ENCODE data around the gene POLR3E. TPM values are rescaled to one million over a fixed set of nuclear protein-coding genes. Genes with fewer than 3 reads are reported as not detected.

The POLR3E gene
- total RNA-seq, 1 donor from 2014 or later = 91.3 TPM

- H3K9ac ChIP-seq = no peak overlapping the region
- TF ChIP-seq EZH2 (IDR thresholded peaks at IDR 0.05) (no peak), EZH2phosphoT487 (IDR thresholded peaks at IDR 0.05) (no peak), CTCF (IDR thresholded peaks at IDR 0.05) (no peak)
- Mint-ChIP-seq H3K27ac (no peak overlapping the region), H3K9me3 (no peaks in the 10 kb centered on the region), H3K36me3 (no peaks in the 10 kb centered on the region), H3K4me3 (no peak overlapping the region), H3K4me1 (no peaks in the 10 kb centered on the region), H3K27me3 (ENCODE audit: insufficient read depth, low read depth) (no peaks in the 10 kb centered on the region)
- H4K20me1 ChIP-seq (ENCODE audit: low read depth) = no peaks in the 10 kb centered on the region
- H3K36me3 ChIP-seq = no peaks in the 10 kb centered on the region
- no peaks in the 10 kb centered on the region for H3K4me1 ChIP-seq
- no peak overlapping the region for H3K4me3 ChIP-seq
- DNase-seq (ENCODE audit: low spot score) = no peak
- no peaks in the 10 kb centered on the region for H3K9me3 ChIP-seq (ENCODE audit: low read depth)
- H3K27me3 ChIP-seq = no peaks in the 10 kb centered on the region
- no peak overlapping the region for H3K27ac ChIP-seq
- no peaks in the 10 kb centered on the region for H3K79me2 ChIP-seq (ENCODE audit: low read depth)
- no peak overlapping the region for H3K4me2 ChIP-seq
- no peak overlapping the region for H2AFZ ChIP-seq (replicated peaks)
- no peaks in the 10 kb centered on the region for H3F3A ChIP-seq (ENCODE audit: low read depth)
These were observed 24.1 kb upstream of the POLR3E start for GRCh38 chr16:22272870-22273650.

GRCh38 chr16:22274916-22275315 lies 22.3 kb upstream of the POLR3E start:
- DNase-seq (ENCODE audit: low spot score) = no peak
- no peak overlapping the region for H3K4me3 ChIP-seq
- H3K9me3 ChIP-seq (ENCODE audit: low read depth) = no peaks in the 10 kb centered on the region
- H2AFZ ChIP-seq (replicated peaks) = no peak overlapping the region
- no peak for TF ChIP-seq EZH2 (IDR thresholded peaks at IDR 0.05)
- TF ChIP-seq CTCF (IDR thresholded peaks at IDR 0.05) = no peak
- no peak for TF ChIP-seq EZH2phosphoT487 (IDR thresholded peaks at IDR 0.05)
- no peaks in the 10 kb centered on the region for H3K79me2 ChIP-seq (ENCODE audit: low read depth)
- H3K36me3 ChIP-seq = no peaks in the 10 kb centered on the region
- H3K9me3 Mint-ChIP-seq = no peaks in the 10 kb centered on the region
- no peaks in the 10 kb centered on the region for H3K4me1 ChIP-seq
- H3K27ac Mint-ChIP-seq = no peak overlapping the region
- no peak overlapping the region for H3K4me2 ChIP-seq
- H3K36me3 Mint-ChIP-seq = peaks cover 1% of the 10 kb centered on the region
- H3F3A ChIP-seq (ENCODE audit: low read depth) = no peaks in the 10 kb centered on the region
- no peaks in the 10 kb centered on the region for H3K27me3 Mint-ChIP-seq (ENCODE audit: insufficient read depth, low read depth)
- no peak overlapping the region for H3K9ac ChIP-seq
- H3K4me3 Mint-ChIP-seq = no peak overlapping the region
- no peaks in the 10 kb centered on the region for H4K20me1 ChIP-seq (ENCODE audit: low read depth)
- no peaks in the 10 kb centered on the region for H3K4me1 Mint-ChIP-seq
- H3K27ac ChIP-seq = no peak overlapping the region
- H3K27me3 ChIP-seq = no peaks in the 10 kb centered on the region

GRCh38 chr16:22278441-22279230 lies 18.6 kb upstream of the POLR3E start:
- H3K9me3 Mint-ChIP-seq = no peaks in the 10 kb centered on the region
- DNase-seq (ENCODE audit: low spot score) = peak; percentile 17

More at GRCh38 chr16:22278441-22279230, 18.6 kb upstream of the POLR3E start:
- Histone ChIP-seq H4K20me1 (ENCODE audit: low read depth) (no peaks in the 10 kb centered on the region), H3K79me2 (ENCODE audit: low read depth) (no peaks in the 10 kb centered on the region), H3K4me3 (no peak overlapping the region), H2AFZ (replicated peaks) (no peak overlapping the region), H3K4me1 (no peaks in the 10 kb centered on the region), H3K27me3 (no peaks in the 10 kb centered on the region), H3K9me3 (ENCODE audit: low read depth) (no peaks in the 10 kb centered on the region), H3K36me3 (no peaks in the 10 kb centered on the region), H3K4me2 (no peak overlapping the region), H3K27ac (no peak overlapping the region), H3K9ac (no peak overlapping the region), H3F3A (ENCODE audit: low read depth) (no peaks in the 10 kb centered on the region)
- no peak for TF ChIP-seq EZH2 (IDR thresholded peaks at IDR 0.05)
- no peak for TF ChIP-seq CTCF (IDR thresholded peaks at IDR 0.05)
- TF ChIP-seq EZH2phosphoT487 (IDR thresholded peaks at IDR 0.05) = no peak
- H3K4me1 Mint-ChIP-seq = no peaks in the 10 kb centered on the region
- no peak overlapping the region for H3K27ac Mint-ChIP-seq
- peaks cover 14% of the 10 kb centered on the region for H3K36me3 Mint-ChIP-seq
- H3K27me3 Mint-ChIP-seq (ENCODE audit: insufficient read depth, low read depth) = peaks cover 3% of the 10 kb centered on the region
- no peak overlapping the region for H3K4me3 Mint-ChIP-seq

Measured in neural progenitor cell (in vitro differentiated cells).